ENCODE data around the gene LRMDA.

LRMDA gene

GRCh38 chr10:76192151-76192550, 760.7 kb downstream of the LRMDA start:
- no peak for ATAC-seq

- ATAC-seq = no peak
These were observed 761.4 kb downstream of the LRMDA start for GRCh38 chr10:76192694-76193320.

- no peak for ATAC-seq
These were observed 764.4 kb downstream of the LRMDA start for GRCh38 chr10:76195654-76196390.

- ATAC-seq = no peak
These were observed 765.9 kb downstream of the LRMDA start for GRCh38 chr10:76197293-76197692.

- no peak for ATAC-seq
These were observed 767.0 kb downstream of the LRMDA start for GRCh38 chr10:76198287-76199035.

GRCh38 chr10:76201962-76202361, 770.5 kb downstream of the LRMDA start:
- no peak for ATAC-seq

GRCh38 chr10:76202777-76203176, 771.4 kb downstream of the LRMDA start:
- no peak for ATAC-seq

GRCh38 chr10:76205361-76205760, 773.9 kb downstream of the LRMDA start:
- ATAC-seq = no peak

GRCh38 chr10:76206797-76207352, 775.5 kb downstream of the LRMDA start:
- no peak for ATAC-seq

- no peak for ATAC-seq
These were observed 777.7 kb downstream of the LRMDA start for GRCh38 chr10:76209135-76209534.

- no peak for ATAC-seq
These were observed 778.8 kb downstream of the LRMDA start for GRCh38 chr10:76210211-76210610.

GRCh38 chr10:76211691-76212090, 780.3 kb downstream of the LRMDA start:
- no peak for ATAC-seq

- ATAC-seq = no peak
These were observed 782.5 kb downstream of the LRMDA start for GRCh38 chr10:76213876-76214275.

GRCh38 chr10:76218035-76218434, 786.6 kb downstream of the LRMDA start:
- ATAC-seq = no peak

GRCh38 chr10:76229341-76229740, 797.9 kb downstream of the LRMDA start:
- ATAC-seq = no peak

GRCh38 chr10:76230921-76231285, 799.5 kb downstream of the LRMDA start:
- ATAC-seq = no peak

GRCh38 chr10:76231286-76231934, 800.0 kb downstream of the LRMDA start:
- ATAC-seq = no peak

- no peak for ATAC-seq
These were observed 803.2 kb downstream of the LRMDA start for GRCh38 chr10:76234499-76235226.

GRCh38 chr10:76236356-76236755, 804.9 kb downstream of the LRMDA start:
- ATAC-seq = no peak

- ATAC-seq = no peak
These were observed 811.5 kb downstream of the LRMDA start for GRCh38 chr10:76242956-76243355.

- no peak for ATAC-seq
These were observed 812.8 kb downstream of the LRMDA start for GRCh38 chr10:76244061-76244686.
